Right kidney (tissue), 1 donor: ENCODE measurements around the gene SNX20.

ENCODE experiments used
- DNase-seq: peaks from one replicate; pipeline ENCODE4 v3.0.0-alpha.2; 2016

Gene SNX20

GRCh38 chr16:50634947-50635346, 46.2 kb downstream of the SNX20 start:
- no peak for DNase-seq

- DNase-seq: no peak
Measured at GRCh38 chr16:50634090-50634489, 47.0 kb downstream of the SNX20 start.

GRCh38 chr16:50632927-50633800, 47.9 kb downstream of the SNX20 start:
- DNase-seq: no peak

- no peak for DNase-seq
Measured at GRCh38 chr16:50631985-50632576, 49.0 kb downstream of the SNX20 start.

- DNase-seq: no peak
Measured at GRCh38 chr16:50631249-50631984, 49.7 kb downstream of the SNX20 start.

- DNase-seq: no peak
Measured at GRCh38 chr16:50630394-50631020, 50.6 kb downstream of the SNX20 start.

- DNase-seq: no peak
Measured at GRCh38 chr16:50629334-50629733, 51.8 kb downstream of the SNX20 start.

- DNase-seq: no peak
Measured at GRCh38 chr16:50628156-50628802, 52.8 kb downstream of the SNX20 start.

- no peak for DNase-seq
Measured at GRCh38 chr16:50627419-50627818, 53.7 kb downstream of the SNX20 start.

- no peak for DNase-seq
Measured at GRCh38 chr16:50626868-50627267, 54.2 kb downstream of the SNX20 start.

GRCh38 chr16:50625374-50625773, 55.7 kb downstream of the SNX20 start:
- no peak for DNase-seq

- DNase-seq: no peak
Measured at GRCh38 chr16:50624449-50624970, 56.6 kb downstream of the SNX20 start.

GRCh38 chr16:50622643-50623369, 58.3 kb downstream of the SNX20 start:
- DNase-seq: no peak

- no peak for DNase-seq
Measured at GRCh38 chr16:50622029-50622428, 59.1 kb downstream of the SNX20 start.
